Endothelial cell of umbilical vein (primary cell): ENCODE data around the gene EPB41L3. TPM values are rescaled to one million over a fixed set of nuclear protein-coding genes. Genes with fewer than 3 reads are reported as not detected.
A peak's percentile ranks its signal among the peaks of the same experiment; 100 is the strongest.

ENCODE experiments used
- BruUV-seq: library from RNA; stranded (reverse); fragments of 400-500 nt; replicated peaks from 2 replicates; lab custom pipeline; 2021; lab: Mats Ljungman, UMichigan
- CTCF ChIA-PET: fragments of 300-600, 350-600 bp; sonication (Branson Sonifier 250); formaldehyde crosslinking; loops from one replicate; lab custom pipeline; 2021; ENCODE audit warnings: antibody characterized with exemption, inconsistent platforms; lab: Charles Lee
- POLR2A ChIA-PET: fragments of 300-600, 350-600 bp; sonication (Branson Sonifier 250); formaldehyde crosslinking; loops from one replicate; lab custom pipeline; 2021; ENCODE audit warnings: antibody characterized with exemption, inconsistent platforms; lab: Charles Lee
- DNase-seq: peaks from one replicate; pipeline ENCODE4 v3.0.0-alpha.2; 2011; ENCODE audit warnings: low read depth, low spot score
- FAIRE-seq: peaks from 2 replicates; lab custom pipeline; 2011; peaks lifted over from hg19 to GRCh38; lab: Jason Lieb, UNC
- H2AFZ ChIP-seq: 2 replicates; pipeline ENCODE4 v1.6.0; 2012; ENCODE audit warnings: low read depth, low read length, control low read depth, inconsistent platforms
- H3K27ac ChIP-seq: 2 replicates; pipeline ENCODE4 v1.5.1; 2011; ENCODE audit warnings: low read depth, mild to moderate bottlenecking, control low read depth, low read length, moderate library complexity; ENCODE audit not compliant: insufficient read depth
- H3K27me3 ChIP-seq, 2 experiments: 2 replicates each; pipeline versions ENCODE4 v1.6.0 to v1.6.1; 2011; ENCODE audit warnings: low read length in 2 of 2, mixed read lengths in 1 of 2; ENCODE audit not compliant: control insufficient read depth in 2 of 2, insufficient read depth in 2 of 2
- H3K36me3 ChIP-seq, 2 experiments: 2 replicates in 1 of 2; 3 replicates in 1 of 2; pipeline ENCODE4 v1.5.1; 2011; ENCODE audit warnings: low read length in 2 of 2, mild to moderate bottlenecking in 1 of 2, moderate library complexity in 1 of 2; ENCODE audit not compliant: control insufficient read depth in 2 of 2, insufficient read depth in 2 of 2; ENCODE audit errors: extremely low read depth in 1 of 2
- H3K4me1 ChIP-seq: 3 replicates; pipeline ENCODE4 v1.5.1; 2011; ENCODE audit warnings: mild to moderate bottlenecking, low read length; ENCODE audit not compliant: control insufficient read depth, insufficient read depth; ENCODE audit errors: extremely low read depth
- H3K4me2 ChIP-seq: 2 replicates; pipeline ENCODE4 v1.6.1; 2011; ENCODE audit warnings: low read length, control low read depth, mixed read lengths; ENCODE audit not compliant: insufficient read depth
- H3K4me3 ChIP-seq, 3 experiments: fragments of 200-600 bp in 1 of 3; sonication (generic), shearing (Covaris generic) in 1 of 3; replicated peaks in 1 of 3; 2 replicates each; pipeline ENCODE4 v1.5.1; 2011 to 2016; ENCODE audit warnings: control low read depth in 3 of 3, low read length in 3 of 3, mild to moderate bottlenecking in 2 of 3, inconsistent platforms in 1 of 3, low read depth in 1 of 3, moderate library complexity in 1 of 3; ENCODE audit not compliant: insufficient read depth in 1 of 3
- H3K79me2 ChIP-seq: 2 replicates; pipeline ENCODE4 v1.6.0; 2012; ENCODE audit warnings: low read length, inconsistent platforms; ENCODE audit not compliant: control insufficient read depth, insufficient read depth
- H3K9ac ChIP-seq: replicated peaks from 2 replicates; pipeline ENCODE3; 2011; ENCODE audit warnings: low read length, control low read depth; ENCODE audit not compliant: insufficient read depth; ENCODE audit errors: extremely low read depth
- H3K9me1 ChIP-seq: replicated peaks from 3 replicates; pipeline ENCODE4 v1.6.0; 2011; ENCODE audit warnings: mild to moderate bottlenecking, low read length; ENCODE audit not compliant: control insufficient read depth, insufficient read depth; ENCODE audit errors: extremely low read depth
- H3K9me3 ChIP-seq: replicated peaks from 2 replicates; pipeline ENCODE4 v1.5.1; 2012; ENCODE audit warnings: low read length, inconsistent platforms; ENCODE audit not compliant: control insufficient read depth, insufficient read depth
- H4K20me1 ChIP-seq: replicated peaks from 2 replicates; pipeline ENCODE3; 2011; ENCODE audit warnings: mild to moderate bottlenecking, low read length; ENCODE audit not compliant: control insufficient read depth, insufficient read depth; ENCODE audit errors: extremely low read depth
- CTCF ChIP-seq, 2 donors: IDR thresholded peaks; 1 replicate in 1 of 2; 2 replicates in 1 of 2; pipeline ENCODE4 v1.5.1; 2011; ENCODE audit warnings: low read length in 2 of 2, mild to moderate bottlenecking in 2 of 2, moderate library complexity in 2 of 2, control low read depth in 1 of 2, inconsistent platforms in 1 of 2, low read depth in 1 of 2; ENCODE audit not compliant: insufficient read depth in 1 of 2; ENCODE audit errors: extremely low read depth in 1 of 2
- JUN ChIP-seq: IDR thresholded peaks from 2 replicates; pipeline ENCODE4 v1.6.1; 2011; ENCODE audit warnings: borderline replicate concordance, low read depth; ENCODE audit not compliant: insufficient read length, insufficient read depth
- POLR2AphosphoS5 ChIP-seq: IDR thresholded peaks from 2 replicates; pipeline ENCODE4 v1.6.1; 2012; ENCODE audit warnings: low read depth, mild to moderate bottlenecking, control low read depth, low read length, moderate library complexity; ENCODE audit not compliant: insufficient read depth
- dilution Hi-C: fragments of 300-500 bp; cut with MboI; formaldehyde crosslinking; loops from one replicate; pipeline ENCODE4 v1.15.0; 2019; ENCODE audit warnings: low sequenced_read_pairs; ENCODE audit not compliant: extremely low pct_ligation_motif_present
- intact Hi-C: fragments of 100-400 bp; cut with micrococcal nuclease; formaldehyde crosslinking; loops from one replicate; pipeline ENCODE4 v1.10.0; 2022
- polyA plus RNA-seq, 4 experiments: library from polyadenylated mRNA; depleted of rRNA in 3 of 4; stranded (reverse) in 3 of 4; unstranded in 1 of 4; fragments of >200 nt; gene quantifications; 2 replicates each; pipeline versions ENCODE4 v1.2.1 to v1.2.3, GENCODE V29; 2011 to 2012; ENCODE audit warnings: missing spikeins in 1 of 4
- total RNA-seq: library from RNA; stranded (reverse); gene quantifications from 2 replicates; pipeline ENCODE4 v1.2.3, GENCODE V29; 2021

The EPB41L3 gene
- total and polyA plus RNA-seq, 2 donors (not counting 3 experiments of a cell fraction or from before 2014, with no cell fraction given) = 38.9 to 114 TPM

GRCh38 chr18:5456577-5457461 is 87.0 kb downstream of the EPB41L3 start:
- peaks cover 54% of the 10 kb centered on the region for H3K4me1 ChIP-seq
- H3K9me1 ChIP-seq = no peaks in the 10 kb centered on the region
- ChIA-PET POLR2A (no interaction called here), CTCF (interaction anchor here (0.6 to 7.8 kb wide), 32 partner anchors 10 to 1990 kb away, joined by 3 to 177 read pairs (median 4); partner anchors contain the start of gene EPB41L3)
- no peaks in the 10 kb centered on the region for H3K36me3 ChIP-seq
- H2AFZ ChIP-seq = peak overlapping the region; percentile 87
- peak overlapping the region; percentile 98 for H3K27ac ChIP-seq
- intact Hi-C loops (loop anchor here (1.0 to 2.0 kb wide), 5 partner anchors 32 to 218 kb away; no protein-coding TSS in a partner anchor), dilution Hi-C loops (no loop called here)
- H4K20me1 ChIP-seq = no peaks in the 10 kb centered on the region
- H3K9me3 ChIP-seq = no peaks in the 10 kb centered on the region
- TF ChIP-seq JUN (no peak), POLR2AphosphoS5 (peak; percentile 16), CTCF (IDR thresholded peaks at IDR 0.05; ENCODE audit: extremely low read depth in 1 of 2, insufficient read depth in 1 of 2, low read depth in 1 of 2, low read length in 2 of 2) (peak; percentile 29 to 37)
- H3K9ac ChIP-seq = peak overlapping the region; percentile 83
- DNase-seq (peak; percentile 79), FAIRE-seq (peak; percentile 78)
- H3K4me2 ChIP-seq = peak overlapping the region; percentile 92
- no TSS peak for BruUV-seq
- peaks cover 8% of the 10 kb centered on the region for H3K79me2 ChIP-seq
- peak overlapping the region in 1 of 3 experiments; percentile 46 for H3K4me3 ChIP-seq
- H3K27me3 ChIP-seq = no peaks in the 10 kb centered on the region
